Measurements from ENCODE around the gene GPRC5B. TPM values are rescaled to one million over a fixed set of nuclear protein-coding genes. Genes with fewer than 3 reads are reported as not detected.

Gene GPRC5B
- total and polyA plus RNA-seq, 2 of the 8 experiments (the other 6 are each of a cell fraction or from before 2014, with no cell fraction given) = 106 to 160 TPM

- TF ChIP-seq CTCF (IDR thresholded peaks at IDR 0.05; ENCODE audit: control extremely low read depth in 1 of 3, insufficient read depth in 1 of 3, low read depth in 1 of 3, low read length in 3 of 3) (peak in 1 of 3 experiments; percentile 29; a peak in 2 of 4 replicates), TAF1 (IDR thresholded peaks at IDR 0.05; ENCODE audit: low read depth, low read length) (no peak), KDM4A (IDR thresholded peaks at IDR 0.05; ENCODE audit: low read depth, low read length, severe bottlenecking) (peak; percentile 53), TEAD4 (IDR thresholded peaks at IDR 0.05; ENCODE audit: low read depth, low read length) (no peak), CHD1 (IDR thresholded peaks at IDR 0.05; ENCODE audit: low read depth, low read length) (no peak), TAF7 (optimal IDR thresholded peaks at IDR 0.05; ENCODE audit: borderline replicate concordance, low read depth, low read length) (no peak)
These were observed at the start of gene GPRC5B (continued) for GRCh38 chr16:19884611-19885450.
